ENCODE measurements around the gene CTPS2.

CTPS2 gene

DNA sequence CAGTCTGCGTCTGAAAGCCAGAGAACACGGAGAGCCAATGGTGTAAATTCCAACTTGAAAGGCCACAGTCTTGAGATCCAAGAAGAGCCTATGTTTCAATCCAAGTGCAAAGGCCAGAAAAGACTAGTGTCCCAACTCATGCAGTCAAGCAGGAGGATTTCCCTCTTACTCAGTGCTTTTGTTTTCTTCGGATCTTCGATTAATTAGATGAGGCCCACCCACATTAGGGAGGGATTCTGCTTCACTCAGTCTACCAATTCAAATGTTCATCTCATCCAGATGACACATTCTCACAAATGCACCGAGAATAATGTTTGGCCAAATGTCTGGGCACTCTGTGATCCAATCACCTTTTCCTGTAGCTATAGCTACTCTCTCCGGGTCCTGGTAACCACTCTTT is 154.0 kb downstream of the CTPS2 start:
- no peak for DNase-seq (ENCODE audit: low spot score)

- no peak for DNase-seq (ENCODE audit: low spot score)
These were observed 159.9 kb downstream of the CTPS2 start for GRCh38 chrX:16552546-16552945.

DNA sequence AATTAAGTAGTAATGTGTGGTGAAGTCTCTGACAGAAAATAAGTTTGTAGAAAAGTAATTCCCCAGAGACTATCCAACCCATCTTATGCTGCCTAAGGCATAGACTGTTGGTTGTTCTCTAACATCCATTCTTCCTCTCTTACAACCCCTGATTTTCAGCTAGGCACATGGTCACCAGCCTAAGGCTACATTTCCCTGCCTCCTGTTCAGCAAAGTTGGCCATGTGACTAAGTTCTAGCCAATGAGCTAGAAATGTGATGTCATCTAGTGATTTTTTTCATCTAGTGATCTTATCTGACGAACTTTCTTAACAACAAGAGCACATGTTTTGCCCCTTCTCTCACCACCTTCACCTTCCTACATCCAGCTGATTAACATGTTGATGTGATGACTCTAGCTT is 164.8 kb downstream of the CTPS2 start:
- no peak for DNase-seq (ENCODE audit: low spot score)

GRCh38 chrX:16544969-16545368 is 167.5 kb downstream of the CTPS2 start:
- no peak for DNase-seq (ENCODE audit: low spot score)

Measured in HuH-7.5 (cell line).